Measurements from ENCODE around the gene SSRP1.
"Not testable (repeated sequence)": the region's sequence is repeated elsewhere in the genome, so short reads cannot be mapped to it uniquely, and the experiment has no call there.

SSRP1 gene

DNA sequence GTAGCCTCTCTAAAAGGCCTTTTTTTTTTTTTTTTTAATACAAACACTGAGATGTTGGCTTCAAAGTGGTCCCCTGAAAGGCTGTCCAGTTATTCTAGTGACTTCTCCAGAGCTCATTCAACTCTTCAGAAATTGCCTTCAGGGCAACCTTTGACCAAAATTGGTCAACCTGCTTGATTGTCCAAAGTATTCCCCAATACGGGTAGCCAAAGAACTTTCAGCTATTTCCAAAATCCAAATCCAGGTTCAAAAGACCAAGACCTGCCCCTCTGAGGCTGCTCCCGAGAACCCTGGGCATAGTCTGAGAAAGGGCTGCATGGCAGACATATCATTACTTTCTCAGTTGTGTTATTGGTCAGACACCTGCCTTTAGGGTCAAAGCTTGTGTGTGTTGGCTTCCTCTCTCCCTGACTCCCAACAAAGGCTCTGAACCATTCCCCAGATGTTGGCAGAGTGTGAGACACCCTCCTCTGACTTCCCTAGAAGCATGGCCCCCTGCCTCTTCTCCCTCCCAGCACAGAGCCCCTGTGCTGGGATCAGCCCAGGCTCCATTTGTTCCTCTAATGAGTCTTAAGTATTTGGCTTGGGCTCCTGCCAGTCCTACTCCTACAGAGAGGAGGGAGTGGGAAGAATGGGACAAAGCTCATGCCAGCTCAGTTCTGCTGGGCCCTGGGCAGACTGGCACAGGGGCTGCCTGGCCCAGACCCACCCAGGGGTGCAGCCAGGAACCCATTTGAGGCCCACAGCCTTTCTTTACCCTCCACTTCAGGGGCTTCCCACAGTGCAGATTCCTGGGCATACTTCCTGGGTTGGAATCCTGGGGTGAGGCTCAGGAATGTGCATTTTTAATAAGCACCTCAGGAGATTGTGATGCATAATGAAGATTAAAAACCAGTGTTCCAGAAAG, 41.2 kb downstream of the SSRP1 start:
- DNase-seq = no peak

DNA sequence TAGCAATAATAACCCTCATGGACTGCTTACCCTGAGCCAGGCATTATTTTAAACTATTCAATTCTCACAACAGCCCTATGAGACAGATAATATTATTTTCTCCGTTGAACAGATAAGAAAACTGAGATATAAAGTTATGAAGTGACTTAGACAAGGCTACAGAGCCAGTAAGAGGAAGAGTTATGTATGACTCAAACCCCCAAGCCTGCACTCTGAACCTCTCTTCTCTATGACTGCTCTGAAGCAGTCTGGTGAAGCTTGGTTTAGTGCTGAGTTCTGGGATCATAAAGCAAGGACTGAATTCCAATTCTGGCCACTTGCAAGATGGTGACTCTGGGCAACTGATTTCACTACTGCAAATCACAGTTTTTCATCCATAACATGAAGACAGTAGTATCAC, 45.4 kb downstream of the SSRP1 start:
- DNase-seq = no peak

DNA sequence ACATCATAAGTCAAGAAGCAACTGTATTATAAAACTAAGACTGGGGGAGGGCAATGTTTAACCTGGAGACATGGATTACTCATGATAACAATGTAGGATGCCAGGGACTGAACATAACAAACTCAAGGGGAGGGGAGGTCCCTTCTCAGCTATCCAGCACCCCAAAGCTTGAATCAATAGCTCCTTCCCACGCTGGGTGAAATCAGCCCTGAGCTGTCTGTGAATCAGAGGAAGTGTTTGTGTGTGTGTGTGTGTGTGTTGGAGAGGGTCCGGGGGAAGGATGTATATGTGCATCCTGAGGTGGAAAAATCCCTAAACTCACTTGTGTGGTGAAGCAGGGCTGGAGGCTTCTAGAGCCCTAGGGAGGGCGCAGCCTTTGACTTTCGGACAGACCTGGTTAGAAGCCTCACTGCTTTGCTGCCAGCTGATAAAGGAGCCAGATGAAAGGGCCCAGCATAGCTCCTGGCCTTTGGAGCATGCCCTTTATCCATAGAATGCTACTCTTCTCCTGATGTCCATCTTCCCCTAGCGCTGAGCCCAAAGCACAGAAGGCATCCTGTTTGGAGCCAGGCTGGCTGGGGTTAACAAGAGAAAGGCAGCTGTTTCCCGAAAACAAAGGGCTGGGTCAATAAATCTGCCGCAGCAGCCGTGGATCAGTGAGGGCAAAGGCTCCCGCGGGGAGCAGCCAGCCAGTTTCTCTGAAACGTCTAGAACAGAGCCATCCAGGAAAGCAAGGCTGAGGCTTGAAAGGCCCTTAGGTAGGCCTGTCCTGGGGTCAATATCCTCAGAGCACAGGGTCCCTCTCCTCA, 46.7 kb downstream of the SSRP1 start:
- DNase-seq = no peak

DNA sequence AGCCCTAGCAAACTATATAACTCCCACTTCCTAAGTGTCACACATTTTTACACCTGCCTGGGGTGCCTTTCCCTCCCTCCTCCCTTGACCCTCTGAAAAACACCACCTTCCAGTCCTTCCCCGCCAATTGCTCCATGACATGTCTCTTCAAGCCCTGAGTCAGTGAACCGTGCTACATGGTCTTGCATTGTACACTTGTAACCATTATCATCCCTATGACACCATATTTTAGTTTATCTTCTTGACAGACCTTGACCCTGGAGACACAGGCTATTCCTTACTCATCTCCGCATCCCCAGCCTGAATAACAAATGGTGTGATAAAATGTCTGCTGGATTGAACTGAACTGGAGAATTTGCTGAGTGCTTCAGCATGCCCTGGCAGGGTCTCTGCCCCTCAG, 47.8 kb downstream of the SSRP1 start:
- no peak for DNase-seq

DNA sequence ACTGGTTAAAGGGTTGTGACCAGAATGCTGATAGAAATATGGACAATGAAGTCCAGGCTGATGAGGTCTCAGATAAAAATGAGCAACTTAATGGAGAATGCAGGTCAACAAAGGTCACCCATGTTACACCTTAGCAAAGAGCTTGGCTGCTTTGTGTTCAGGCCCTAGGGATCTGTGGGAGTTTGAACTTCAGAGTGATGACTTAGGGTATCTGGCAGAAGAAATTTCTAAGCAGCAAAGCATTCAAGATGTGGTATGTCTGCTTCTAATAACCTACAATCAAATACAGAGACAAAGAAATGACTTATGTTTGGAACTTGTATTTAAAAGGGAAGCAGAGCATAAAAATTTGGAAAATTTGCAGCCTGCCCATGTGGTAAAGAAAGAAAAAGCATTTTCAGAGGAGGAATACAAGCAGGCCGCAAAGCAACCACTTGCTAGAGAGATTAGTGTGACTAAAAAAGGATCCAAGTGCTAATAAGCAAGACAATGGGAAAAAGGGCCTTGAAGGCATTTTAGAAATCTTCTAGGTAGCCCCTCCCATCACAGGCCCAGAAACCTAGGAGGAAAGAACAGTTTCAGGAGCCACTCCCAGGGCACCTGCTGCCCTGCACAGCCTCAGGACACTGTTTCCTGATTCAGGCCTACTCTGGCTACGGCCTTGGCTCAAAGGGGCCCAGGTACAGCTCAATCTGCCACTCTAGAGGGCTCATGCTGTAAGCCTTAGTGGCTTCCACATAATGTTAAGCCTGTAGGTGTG, 52.3 kb downstream of the SSRP1 start:
- no peak for DNase-seq

DNA sequence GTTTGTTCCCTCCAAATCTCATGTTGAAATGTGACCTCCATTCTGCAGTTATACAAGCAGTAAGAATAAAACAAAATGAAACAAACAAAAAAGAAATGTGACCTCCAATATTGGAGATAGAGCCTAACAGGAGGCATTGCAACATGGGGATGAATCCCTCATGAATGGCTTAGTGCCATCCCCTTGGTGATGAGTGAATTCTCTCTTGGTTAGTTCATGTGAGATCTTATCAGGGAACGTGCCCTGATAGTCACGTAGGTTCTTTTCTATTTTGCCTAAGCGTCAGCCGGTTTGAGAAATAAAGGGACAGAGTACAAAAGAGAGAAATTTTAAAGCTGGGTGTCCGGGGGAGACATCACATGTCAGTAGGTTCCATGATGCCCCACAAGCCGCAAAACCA, 54.1 kb downstream of the SSRP1 start:
- DNase-seq = not testable (repeated sequence)

DNA sequence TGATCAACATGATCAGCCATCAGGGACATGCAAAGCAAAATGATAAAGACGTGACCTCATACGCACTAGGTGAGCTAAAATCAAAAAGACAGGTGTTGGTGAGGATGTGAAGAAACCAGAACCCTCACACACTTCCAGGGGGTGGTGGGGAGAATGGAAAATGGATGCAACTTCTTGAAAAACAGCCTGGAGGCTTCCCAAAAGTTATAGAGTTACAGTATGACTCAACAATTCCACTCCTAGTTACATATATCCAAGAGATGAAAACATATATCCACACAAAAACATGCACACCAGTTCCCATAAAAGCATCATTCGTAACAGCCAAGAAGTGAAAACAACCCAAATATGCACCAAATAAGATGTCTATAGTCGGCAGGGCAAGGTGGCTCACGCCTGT, 56.6 kb downstream of the SSRP1 start:
- DNase-seq = no peak

DNA sequence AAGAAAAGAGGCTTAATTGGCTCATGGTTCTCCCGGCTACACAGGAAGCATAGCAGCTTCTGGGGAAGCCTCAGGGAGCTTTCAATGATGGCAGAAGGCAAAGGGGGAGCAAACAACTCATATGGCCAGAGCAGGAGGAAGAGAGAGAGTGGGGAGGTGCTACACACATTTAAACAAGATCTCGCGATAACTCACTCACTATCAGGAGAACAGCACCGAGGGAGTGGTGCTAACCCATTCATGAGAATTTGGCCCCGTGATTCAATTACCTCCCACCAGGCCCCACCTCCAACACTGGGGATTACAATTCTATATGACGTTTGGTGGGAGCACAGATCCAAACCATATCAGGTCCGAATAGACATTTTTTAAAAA, 57.0 kb downstream of the SSRP1 start:
- DNase-seq = no peak

DNA sequence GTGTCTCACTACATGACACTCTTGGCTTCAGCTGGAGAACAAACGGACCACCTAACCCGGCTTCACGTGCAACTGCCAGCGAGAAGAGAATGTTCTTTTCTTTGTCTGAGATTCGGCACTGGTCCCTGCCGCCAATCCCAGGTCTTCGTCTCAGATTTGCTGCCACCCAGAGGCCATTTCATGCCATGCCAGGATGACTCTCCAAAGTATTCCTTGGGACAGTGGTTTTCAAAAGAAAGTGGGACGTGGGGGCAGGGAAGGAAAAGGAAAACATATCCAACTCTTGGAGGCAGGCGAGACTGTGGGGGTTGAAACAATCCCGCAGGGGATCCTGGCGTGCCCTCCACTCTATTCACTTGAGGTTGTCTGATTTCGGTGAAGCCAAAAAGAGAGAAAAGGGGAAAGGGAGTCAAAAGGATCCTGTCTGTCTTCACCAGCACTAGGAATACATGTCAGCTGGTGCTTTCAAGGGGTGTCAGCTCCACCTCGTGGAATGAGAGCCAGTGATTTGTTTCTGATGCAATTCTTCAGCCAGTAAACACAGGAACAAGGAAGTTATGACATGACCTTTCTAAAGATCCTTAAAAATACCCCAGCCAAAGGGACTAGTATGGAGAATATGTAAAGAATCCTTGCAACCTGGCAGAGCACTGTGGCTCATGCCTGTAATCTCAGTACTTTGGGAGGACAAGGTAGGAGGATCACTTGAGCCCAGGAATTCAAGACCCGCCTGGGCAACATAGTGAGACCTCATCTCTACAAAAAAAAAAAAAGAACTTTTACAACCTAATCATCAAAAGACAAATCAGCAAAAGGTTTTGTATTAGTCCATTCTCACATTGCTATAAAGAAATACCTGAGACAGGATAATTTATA, 57.6 kb downstream of the SSRP1 start:
- peak; percentile 75 for DNase-seq

DNA sequence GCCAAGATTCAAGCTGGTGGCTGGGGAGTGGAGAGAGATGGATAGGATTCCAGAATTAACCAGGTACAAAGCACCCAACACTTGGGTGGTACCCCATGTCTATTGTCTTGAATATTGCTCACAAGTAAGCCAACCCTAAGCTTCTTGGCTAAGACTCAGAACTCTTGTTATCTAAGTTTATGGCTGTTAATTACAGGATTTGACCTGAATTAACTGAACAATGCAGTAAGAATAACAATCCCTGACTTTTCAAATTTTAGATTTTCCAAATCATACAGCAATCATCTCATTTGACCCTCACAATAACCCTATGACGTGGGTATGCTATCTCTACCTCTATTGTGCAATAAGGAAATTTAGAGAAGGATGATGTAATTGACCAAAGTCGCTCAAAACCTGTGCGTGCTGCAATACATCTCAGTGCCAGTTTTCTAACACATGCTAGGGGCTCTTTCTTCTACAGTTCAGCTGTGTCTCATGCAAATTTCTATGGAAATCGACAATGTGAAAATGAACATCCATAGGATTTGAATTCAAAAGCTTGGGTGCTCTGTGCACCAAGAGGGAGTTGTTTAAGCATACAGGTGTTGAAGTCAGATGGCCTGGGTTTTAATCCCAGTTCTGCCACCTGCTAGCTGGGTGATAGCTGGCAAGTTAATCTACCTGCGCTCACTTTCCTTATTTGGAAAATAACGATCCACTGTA, 58.6 kb downstream of the SSRP1 start:
- no peak for DNase-seq

DNA sequence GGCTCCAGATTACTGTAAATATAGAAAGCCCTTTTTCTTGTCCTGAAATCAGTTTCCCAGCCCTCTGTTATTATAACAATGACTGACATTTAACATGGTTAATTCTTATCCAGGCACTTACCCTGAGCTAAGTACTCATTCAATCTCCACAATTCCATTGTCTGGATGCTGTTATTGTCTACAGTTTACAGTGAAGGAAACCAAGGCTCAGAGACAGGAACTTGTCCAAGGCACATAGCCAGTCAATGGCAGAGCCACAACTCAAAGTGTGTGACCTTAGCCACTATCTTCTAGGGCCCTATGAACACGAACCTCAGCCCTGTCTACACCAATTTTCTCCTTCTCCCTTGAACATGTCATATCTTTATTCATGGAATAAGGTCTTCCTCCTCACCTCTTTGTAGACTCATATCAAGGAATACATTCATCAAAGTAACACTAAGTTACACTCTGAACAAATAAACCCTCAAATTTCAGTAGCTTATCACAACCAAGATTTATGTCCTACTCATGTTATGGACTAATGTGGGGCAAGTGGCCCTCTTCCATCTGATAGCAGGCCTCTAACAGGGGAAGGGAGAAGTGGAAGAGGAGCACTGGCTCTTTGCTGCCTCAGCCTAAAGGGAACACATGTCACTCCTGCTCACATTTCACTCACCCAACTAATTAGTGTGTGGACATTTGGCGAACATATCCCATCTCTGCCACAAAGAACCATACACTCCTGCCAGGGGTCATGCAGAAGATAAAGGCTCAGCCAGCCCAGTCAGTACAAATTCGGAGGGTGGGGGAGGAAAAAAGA, 59.3 kb downstream of the SSRP1 start:
- no peak for DNase-seq

All from femur (tissue), 1 donor.